PFSK-1 (cell line): ENCODE results near the gene IL12RB1.

Experiments
- FOXP2 ChIP-seq: optimal IDR thresholded peaks from 2 replicates; pipeline ENCODE3; 2011; ENCODE audit warnings: borderline replicate concordance, control low read depth, inconsistent platforms; ENCODE audit not compliant: insufficient read depth; ENCODE audit errors: extremely low read length, extremely low read depth
- POLR2AphosphoS5 ChIP-seq: IDR thresholded peaks from 2 replicates; pipeline ENCODE4 v1.6.1; 2012; ENCODE audit warnings: low read depth, mild to moderate bottlenecking, control low read depth, low read length, moderate library complexity
- REST ChIP-seq, 2 experiments: IDR thresholded peaks; 2 replicates each; pipeline versions ENCODE4 v1.6.1 to v1.8.0; 2011 to 2012; ENCODE audit warnings: low read depth in 2 of 2, low read length in 2 of 2, control low read depth in 1 of 2, inconsistent platforms in 1 of 2, mild to moderate bottlenecking in 1 of 2, moderate library complexity in 1 of 2; ENCODE audit not compliant: insufficient read depth in 1 of 2
- SIN3A ChIP-seq: IDR thresholded peaks from 2 replicates; pipeline ENCODE4 v1.6.1; 2012; ENCODE audit warnings: mild to moderate bottlenecking, low read length, moderate library complexity, borderline replicate concordance; ENCODE audit not compliant: insufficient read depth
- TAF1 ChIP-seq: IDR thresholded peaks from 2 replicates; pipeline ENCODE4 v1.6.1; 2012; ENCODE audit warnings: low read length, control low read depth, borderline replicate concordance; ENCODE audit not compliant: insufficient read depth

IL12RB1 gene

GRCh38 chr19:18068395-18068794 lies 18.3 kb downstream of the IL12RB1 start:
- TF ChIP-seq REST (IDR thresholded peaks at IDR 0.05; ENCODE audit: insufficient read depth in 1 of 2, low read depth in 2 of 2, low read length in 2 of 2): no peak
- TF ChIP-seq SIN3A: no peak
- no peak for TF ChIP-seq TAF1
- TF ChIP-seq POLR2AphosphoS5: no peak
- TF ChIP-seq FOXP2: no peak

GRCh38 chr19:18065173-18065495 lies 21.6 kb downstream of the IL12RB1 start:
- TF ChIP-seq REST (IDR thresholded peaks at IDR 0.05; ENCODE audit: insufficient read depth in 1 of 2, low read depth in 2 of 2, low read length in 2 of 2): no peak
- TF ChIP-seq TAF1: no peak
- TF ChIP-seq FOXP2: no peak
- TF ChIP-seq SIN3A: no peak
- no peak for TF ChIP-seq POLR2AphosphoS5

GRCh38 chr19:18063463-18063862 lies 23.3 kb downstream of the IL12RB1 start:
- TF ChIP-seq FOXP2 (no peak), TAF1 (no peak), REST (IDR thresholded peaks at IDR 0.05; ENCODE audit: insufficient read depth in 1 of 2, low read depth in 2 of 2, low read length in 2 of 2) (no peak), SIN3A (no peak), POLR2AphosphoS5 (no peak)

GRCh38 chr19:18062028-18062427 lies 24.7 kb downstream of the IL12RB1 start:
- no peak for TF ChIP-seq TAF1
- TF ChIP-seq REST (IDR thresholded peaks at IDR 0.05; ENCODE audit: insufficient read depth in 1 of 2, low read depth in 2 of 2, low read length in 2 of 2): no peak
- no peak for TF ChIP-seq SIN3A

GRCh38 chr19:18060472-18060871 lies 26.3 kb downstream of the IL12RB1 start:
- TF ChIP-seq TAF1: no peak
- no peak for TF ChIP-seq POLR2AphosphoS5
- TF ChIP-seq SIN3A: no peak
- TF ChIP-seq REST (IDR thresholded peaks at IDR 0.05; ENCODE audit: insufficient read depth in 1 of 2, low read depth in 2 of 2, low read length in 2 of 2): no peak
- no peak for TF ChIP-seq FOXP2
